ENCODE data around the gene OR4S2. TPM values are rescaled to one million over a fixed set of nuclear protein-coding genes. Genes with fewer than 3 reads are reported as not detected.

Gene OR4S2
- polyA plus RNA-seq (2013): not detected in 2 replicates

- no peak within 1 kb of the TSS for H2BK120ac ChIP-seq (ENCODE audit: insufficient read depth, low read length, poor library complexity)
- no peak within 1 kb of the TSS for H2AFZ ChIP-seq (ENCODE audit: insufficient read depth, low read length, poor library complexity)
- no peak within 1 kb of the TSS for H2AK5ac ChIP-seq (ENCODE audit: low read length)
- H3K27me3 ChIP-seq (ENCODE audit: insufficient read depth, low read length): no peaks in the 10 kb centered on the region
- no peak within 1 kb of the TSS for H4K91ac ChIP-seq (ENCODE audit: low read depth, low read length)
- no peaks in the 10 kb centered on the region for H3K4me1 ChIP-seq (ENCODE audit: control insufficient read depth in 1 of 2, insufficient read depth in 2 of 2, low read length in 2 of 2)
- H3K79me1 ChIP-seq (ENCODE audit: low read length): no peaks in the 10 kb centered on the region
- no peak within 1 kb of the TSS for H3K14ac ChIP-seq (ENCODE audit: low read length)
- no peaks in the 10 kb centered on the region for H3K79me2 ChIP-seq (ENCODE audit: control insufficient read depth, insufficient read depth, low read length, poor library complexity)
- H3K18ac ChIP-seq (ENCODE audit: low read length): no peak within 1 kb of the TSS
- H4K8ac ChIP-seq (ENCODE audit: low read depth, low read length): no peak within 1 kb of the TSS
- H3K4me3 ChIP-seq (ENCODE audit: low read depth, low read length): no peak within 1 kb of the TSS
- H2BK12ac ChIP-seq (ENCODE audit: low read length): no peak within 1 kb of the TSS
- no peak within 1 kb of the TSS for H3K27ac ChIP-seq (ENCODE audit: low read depth, low read length)
- no peak within 1 kb of the TSS for H3K23ac ChIP-seq (ENCODE audit: low read length)
- WGBS (ENCODE audit: extremely low coverage, insufficient coverage, insufficient read length): no CpG with 5 or more reads among the region's 2 CpGs
- no peak within 1 kb of the TSS for H3K4ac ChIP-seq (ENCODE audit: low read depth, low read length)
- H3K9me3 ChIP-seq (ENCODE audit: insufficient read depth, low read depth, low read length): no peaks in the 10 kb centered on the region
- no peak within 1 kb of the TSS for H3K9ac ChIP-seq (ENCODE audit: low read length)
- H3K4me2 ChIP-seq (ENCODE audit: low read length): no peak within 1 kb of the TSS
- no peak for DNase-seq
- no peak within 1 kb of the TSS for H4K12ac ChIP-seq (ENCODE audit: low read depth, low read length)
- H3K36me3 ChIP-seq (ENCODE audit: control insufficient read depth in 1 of 2, insufficient read depth in 2 of 2, low read length in 2 of 2): no peaks in the 10 kb centered on the region
- H2BK5ac ChIP-seq (ENCODE audit: low read depth, low read length, poor library complexity): no peak within 1 kb of the TSS
Observed at GRCh38 chr11:55648027-55648426, at the start of gene OR4S2. OR4S2 (plus strand) TSS chr11:55648327; CDS start chr11:55650904, 2,577 bp downstream.

GRCh38 chr11:55607545-55607944 lies 40.6 kb upstream of the OR4S2 start, which contains the start of gene OR4C11:
OR4C11 (minus strand) TSS chr11:55607645; CDS start chr11:55604373, 3,272 bp downstream.
- no CpG with 5 or more reads among the region's 2 CpGs for WGBS (ENCODE audit: extremely low coverage, insufficient coverage, insufficient read length)
- Histone ChIP-seq H3K23ac (ENCODE audit: low read length) (no peak within 1 kb of the TSS), H3K36me3 (ENCODE audit: control insufficient read depth in 1 of 2, insufficient read depth in 2 of 2, low read length in 2 of 2) (no peaks in the 10 kb centered on the region), H3K4me1 (ENCODE audit: control insufficient read depth in 1 of 2, insufficient read depth in 2 of 2, low read length in 2 of 2) (no peaks in the 10 kb centered on the region), H3K79me1 (ENCODE audit: low read length) (no peaks in the 10 kb centered on the region), H2AFZ (ENCODE audit: insufficient read depth, low read length, poor library complexity) (no peak within 1 kb of the TSS), H4K91ac (ENCODE audit: low read depth, low read length) (no peak within 1 kb of the TSS), H3K9me3 (ENCODE audit: insufficient read depth, low read depth, low read length) (peaks cover 1% of the 10 kb centered on the region), H3K9ac (ENCODE audit: low read length) (no peak within 1 kb of the TSS), H2BK120ac (ENCODE audit: insufficient read depth, low read length, poor library complexity) (no peak within 1 kb of the TSS), H3K79me2 (ENCODE audit: control insufficient read depth, insufficient read depth, low read length, poor library complexity) (no peaks in the 10 kb centered on the region), H3K4ac (ENCODE audit: low read depth, low read length) (no peak within 1 kb of the TSS), H4K12ac (ENCODE audit: low read depth, low read length) (no peak within 1 kb of the TSS), H2BK12ac (ENCODE audit: low read length) (no peak within 1 kb of the TSS), H3K4me2 (ENCODE audit: low read length) (no peak within 1 kb of the TSS), H3K14ac (ENCODE audit: low read length) (no peak within 1 kb of the TSS), H2AK5ac (ENCODE audit: low read length) (no peak within 1 kb of the TSS), H3K27ac (ENCODE audit: low read depth, low read length) (no peak within 1 kb of the TSS), H3K4me3 (ENCODE audit: low read depth, low read length) (no peak within 1 kb of the TSS), H4K8ac (ENCODE audit: low read depth, low read length) (no peak within 1 kb of the TSS), H3K18ac (ENCODE audit: low read length) (no peak within 1 kb of the TSS), H3K27me3 (ENCODE audit: insufficient read depth, low read length) (no peaks in the 10 kb centered on the region), H2BK5ac (ENCODE audit: low read depth, low read length, poor library complexity) (no peak within 1 kb of the TSS)
- no peak for DNase-seq

DNA sequence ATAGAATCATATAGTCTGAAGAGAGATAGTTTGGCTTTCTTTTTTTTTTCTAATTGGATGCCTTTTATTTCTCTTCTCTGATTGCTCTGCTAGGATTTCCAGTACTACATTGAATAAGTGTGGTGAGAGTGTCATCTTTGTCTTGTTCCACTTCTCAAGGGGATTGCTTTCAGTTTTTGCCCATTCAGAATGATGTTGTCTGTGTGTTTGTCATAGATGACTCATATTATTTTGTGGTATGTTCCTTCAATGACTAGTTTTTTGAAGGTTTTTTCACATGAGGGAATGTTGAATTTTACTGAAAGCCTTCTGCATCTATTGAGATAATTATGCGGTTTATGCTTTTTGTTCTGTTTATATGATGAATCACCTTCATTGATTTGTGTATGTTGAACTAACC lies 23.6 kb upstream of the OR4S2 start:
- Histone ChIP-seq H3K27me3 (ENCODE audit: insufficient read depth, low read length) (no peaks in the 10 kb centered on the region), H3K4me2 (ENCODE audit: low read length) (no peak overlapping the region), H2AFZ (ENCODE audit: insufficient read depth, low read length, poor library complexity) (no peak overlapping the region), H4K8ac (ENCODE audit: low read depth, low read length) (no peak overlapping the region), H3K4me1 (ENCODE audit: control insufficient read depth in 1 of 2, insufficient read depth in 2 of 2, low read length in 2 of 2) (no peaks in the 10 kb centered on the region), H3K23ac (ENCODE audit: low read length) (no peak overlapping the region), H2BK5ac (ENCODE audit: low read depth, low read length, poor library complexity) (no peak overlapping the region), H3K4ac (ENCODE audit: low read depth, low read length) (no peak overlapping the region), H3K36me3 (ENCODE audit: control insufficient read depth in 1 of 2, insufficient read depth in 2 of 2, low read length in 2 of 2) (no peaks in the 10 kb centered on the region), H4K12ac (ENCODE audit: low read depth, low read length) (no peak overlapping the region), H2AK5ac (ENCODE audit: low read length) (no peak overlapping the region), H3K18ac (ENCODE audit: low read length) (no peak overlapping the region), H3K79me2 (ENCODE audit: control insufficient read depth, insufficient read depth, low read length, poor library complexity) (no peaks in the 10 kb centered on the region), H3K9ac (ENCODE audit: low read length) (no peak overlapping the region), H3K14ac (ENCODE audit: low read length) (no peak overlapping the region), H3K9me3 (ENCODE audit: insufficient read depth, low read depth, low read length) (peaks cover 4% of the 10 kb centered on the region), H4K91ac (ENCODE audit: low read depth, low read length) (no peak overlapping the region), H2BK12ac (ENCODE audit: low read length) (no peak overlapping the region), H2BK120ac (ENCODE audit: insufficient read depth, low read length, poor library complexity) (no peak overlapping the region), H3K79me1 (ENCODE audit: low read length) (no peaks in the 10 kb centered on the region), H3K27ac (ENCODE audit: low read depth, low read length) (no peak overlapping the region), H3K4me3 (ENCODE audit: low read depth, low read length) (no peak overlapping the region)
- no peak for DNase-seq
- WGBS (ENCODE audit: extremely low coverage, insufficient coverage, insufficient read length): no CpG with 5 or more reads among the region's 1 CpG

DNA sequence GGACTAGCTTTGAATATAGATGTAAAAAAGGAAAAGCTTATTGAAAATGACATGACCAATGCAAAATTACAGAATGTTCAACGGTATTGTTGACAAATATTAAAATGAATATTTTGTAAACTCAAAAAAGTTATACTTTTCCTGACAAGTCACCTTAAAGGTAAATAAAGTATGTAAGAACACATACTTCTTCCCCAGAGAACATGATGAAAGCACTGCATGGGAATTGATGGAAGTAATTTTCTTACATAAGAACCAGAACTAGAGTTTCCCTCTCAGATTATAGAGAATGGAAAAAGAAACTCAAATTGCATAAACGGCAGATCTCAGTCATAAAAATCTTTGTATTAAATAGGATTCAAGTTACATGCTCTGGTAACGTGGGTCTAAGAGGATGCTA lies 13.3 kb upstream of the OR4S2 start, which contains the start of gene OR4P4:
Gene OR4P4 (plus strand): TSS at position 301 of the 400 bp plus-strand sequence.
- Histone ChIP-seq H3K27me3 (ENCODE audit: insufficient read depth, low read length) (no peaks in the 10 kb centered on the region), H3K36me3 (ENCODE audit: control insufficient read depth in 1 of 2, insufficient read depth in 2 of 2, low read length in 2 of 2) (no peaks in the 10 kb centered on the region), H3K4me3 (ENCODE audit: low read depth, low read length) (no peak within 1 kb of the TSS), H4K91ac (ENCODE audit: low read depth, low read length) (no peak within 1 kb of the TSS), H3K4me2 (ENCODE audit: low read length) (no peak within 1 kb of the TSS), H3K4ac (ENCODE audit: low read depth, low read length) (no peak within 1 kb of the TSS), H2BK5ac (ENCODE audit: low read depth, low read length, poor library complexity) (no peak within 1 kb of the TSS), H3K14ac (ENCODE audit: low read length) (no peak within 1 kb of the TSS), H3K79me2 (ENCODE audit: control insufficient read depth, insufficient read depth, low read length, poor library complexity) (no peaks in the 10 kb centered on the region), H2AK5ac (ENCODE audit: low read length) (no peak within 1 kb of the TSS), H2AFZ (ENCODE audit: insufficient read depth, low read length, poor library complexity) (no peak within 1 kb of the TSS), H4K8ac (ENCODE audit: low read depth, low read length) (no peak within 1 kb of the TSS), H3K9me3 (ENCODE audit: insufficient read depth, low read depth, low read length) (no peaks in the 10 kb centered on the region), H3K27ac (ENCODE audit: low read depth, low read length) (no peak within 1 kb of the TSS), H3K23ac (ENCODE audit: low read length) (no peak within 1 kb of the TSS), H3K4me1 (ENCODE audit: control insufficient read depth in 1 of 2, insufficient read depth in 2 of 2, low read length in 2 of 2) (no peaks in the 10 kb centered on the region), H3K9ac (ENCODE audit: low read length) (no peak within 1 kb of the TSS), H2BK12ac (ENCODE audit: low read length) (no peak within 1 kb of the TSS), H3K18ac (ENCODE audit: low read length) (no peak within 1 kb of the TSS), H4K12ac (ENCODE audit: low read depth, low read length) (no peak within 1 kb of the TSS), H2BK120ac (ENCODE audit: insufficient read depth, low read length, poor library complexity) (no peak within 1 kb of the TSS), H3K79me1 (ENCODE audit: low read length) (no peaks in the 10 kb centered on the region)
- no peak for DNase-seq
- WGBS (ENCODE audit: extremely low coverage, insufficient coverage, insufficient read length): no CpG with 5 or more reads among the region's 3 CpGs
